HG03196 (cell line): ENCODE measurements around the gene RSU1.
"Not testable (repeated sequence)": the region's sequence is repeated elsewhere in the genome, so short reads cannot be mapped to it uniquely, and the experiment has no call there.

Experiments used
- ATAC-seq: cut with Tn5 transposase; IDR thresholded peaks from one replicate; pipeline ENCODE4 v1.9.1; 2021; ENCODE audit not compliant: unreplicated experiment

RSU1 gene

GRCh38 chr10:16788125-16788524, 29.1 kb downstream of the RSU1 start:
- no peak for ATAC-seq

- peak; percentile 76 for ATAC-seq
Measured at GRCh38 chr10:16787361-16787791, 29.8 kb downstream of the RSU1 start.

- no peak for ATAC-seq
Measured at GRCh38 chr10:16780338-16780880, 36.8 kb downstream of the RSU1 start.

- ATAC-seq = no peak
Measured at GRCh38 chr10:16779384-16779915, 37.8 kb downstream of the RSU1 start.

- ATAC-seq = peak; percentile 42
Measured at GRCh38 chr10:16777473-16778370, 39.5 kb downstream of the RSU1 start.

GRCh38 chr10:16776896-16777295, 40.3 kb downstream of the RSU1 start:
- ATAC-seq = no peak

GRCh38 chr10:16773334-16773733, 43.9 kb downstream of the RSU1 start:
- ATAC-seq = no peak

GRCh38 chr10:16770670-16771069, 46.6 kb downstream of the RSU1 start:
- no peak for ATAC-seq

GRCh38 chr10:16770141-16770540, 47.1 kb downstream of the RSU1 start:
- no peak for ATAC-seq

GRCh38 chr10:16769331-16769730, 47.9 kb downstream of the RSU1 start:
- no peak for ATAC-seq

GRCh38 chr10:16768702-16769101, 48.5 kb downstream of the RSU1 start:
- ATAC-seq = no peak

GRCh38 chr10:16765509-16766375, 51.5 kb downstream of the RSU1 start:
- ATAC-seq = peak; percentile 56

- ATAC-seq = no peak
Measured at GRCh38 chr10:16761300-16761699, 55.9 kb downstream of the RSU1 start.

- no peak for ATAC-seq
Measured at GRCh38 chr10:16756561-16757221, 60.5 kb downstream of the RSU1 start.

- no peak for ATAC-seq
Measured at GRCh38 chr10:16754765-16755164, 62.5 kb downstream of the RSU1 start.

GRCh38 chr10:16752849-16753248, 64.4 kb downstream of the RSU1 start:
- ATAC-seq = not testable (repeated sequence)

- no peak for ATAC-seq
Measured at GRCh38 chr10:16752099-16752498, 65.1 kb downstream of the RSU1 start.

GRCh38 chr10:16751244-16751643, 66.0 kb downstream of the RSU1 start:
- ATAC-seq = no peak

- ATAC-seq = no peak
Measured at GRCh38 chr10:16750461-16750860, 66.8 kb downstream of the RSU1 start.

- no peak for ATAC-seq
Measured at GRCh38 chr10:16748749-16749148, 68.5 kb downstream of the RSU1 start.

GRCh38 chr10:16746856-16747255, 70.4 kb downstream of the RSU1 start:
- ATAC-seq = no peak
